Stomach (tissue), 9 donors: Measurements from ENCODE around the gene SPI1. TPM values are rescaled to one million over a fixed set of nuclear protein-coding genes. Genes with fewer than 3 reads are reported as not detected.

ENCODE experiments used
- DNase-seq, 2 donors: peaks; one replicate each; pipeline versions ENCODE4 v3.0.0 to v3.0.0-alpha.2; 2013 to 2019
- H3K27ac ChIP-seq, 5 donors: fragments of 200-600 bp in 4 of 5; sonication (generic) in 4 of 5; one replicate each; pipeline ENCODE4 v1.5.1; 2013 to 2019; ENCODE audit warnings: mild to moderate bottlenecking in 1 of 5, moderate library complexity in 1 of 5
- H3K27me3 ChIP-seq, 3 donors: fragments of 200-600 bp; sonication (generic); one replicate each; pipeline ENCODE4 v1.5.1; 2017 to 2019; ENCODE audit warnings: mixed run types in 1 of 3
- H3K36me3 ChIP-seq, 4 donors: fragments of 200-600 bp; sonication (generic); 1 replicate in 3 of 4; 2 replicates in 1 of 4; pipeline ENCODE4 v1.5.1; 2016 to 2019
- H3K4me1 ChIP-seq, 4 donors: fragments of 200-600 bp; sonication (generic); one replicate each; pipeline ENCODE4 v1.5.1; 2016 to 2019
- H3K4me3 ChIP-seq, 4 donors: fragments of 200-600 bp; sonication (generic) in 3 of 4; one replicate each; pipeline ENCODE4 v1.5.1; 2016 to 2019; ENCODE audit warnings: mild to moderate bottlenecking in 1 of 4
- H3K9me3 ChIP-seq, 4 donors: fragments of 200-600 bp; sonication (generic); one replicate each; pipeline ENCODE4 v1.5.1; 2016 to 2019
- EP300 ChIP-seq: sonication (generic); formaldehyde crosslinking; IDR thresholded peaks from one replicate; pipeline ENCODE4 v1.6.1; 2017; ENCODE audit warnings: antibody characterized with exemption
- POLR2A ChIP-seq, 4 donors: fragments of 450-650 bp; IDR thresholded peaks; one replicate each; pipeline ENCODE4 v1.6.1; 2016; ENCODE audit warnings: antibody characterized with exemption in 4 of 4, control low read depth in 2 of 4, mild to moderate bottlenecking in 1 of 4, moderate library complexity in 1 of 4
- POLR2AphosphoS5 ChIP-seq, 3 donors: sonication (generic); formaldehyde crosslinking; IDR thresholded peaks; one replicate each; pipeline ENCODE4 v1.6.1; 2016; ENCODE audit warnings: antibody characterized with exemption in 3 of 3
- WGBS, 5 donors: extraction: QIAGEN DNeasy Blood & Tissue Kit in 3 of 5; methylation state at CpG; one replicate each; pipeline versions ENCODE4 v1.1.5 to v1.1.7; 2013 to 2018; 5-methylcytosine and 5-hydroxymethylcytosine counted together
- intact Hi-C: fragments of 100-400 bp; cut with DNase I; formaldehyde crosslinking; loops from one replicate; pipeline ENCODE4 v1.15.1; 2023; ENCODE audit warnings: low total_unique reads
- polyA plus RNA-seq, 3 donors: library from polyadenylated mRNA; stranded (reverse); fragments of 200-250 nt; gene quantifications; one replicate each; pipeline ENCODE4 v1.2.3, GENCODE V29; 2013
- total RNA-seq, 5 donors: library from RNA; depleted of rRNA; stranded (reverse); fragments of >200 nt; gene quantifications; one replicate each; pipeline versions ENCODE4 v1.1.0 to v1.2.3, GENCODE V29; 2014 to 2016
- TF ChIP-seq, protein P1 (sequence below), 7 experiments: fragments of 450-650 bp in 4 of 7; fragments of 200-600 bp in 3 of 7; sonication (generic) in 3 of 7; IDR thresholded peaks; one replicate each; pipeline ENCODE4 v1.5.1; 2016 to 2019; ENCODE audit warnings: antibody characterized with exemption in 7 of 7, control low read depth in 2 of 7, mild to moderate bottlenecking in 1 of 7
- donor health status: healthy with polysubstance abuse.
- donor health status: Bipolar disorder and iron deficiency.
- donor health status: healthy.

Gene SPI1
- total and polyA plus RNA-seq, 8 donors: 2.6 to 24.3 (median 8.2) TPM

DNA sequence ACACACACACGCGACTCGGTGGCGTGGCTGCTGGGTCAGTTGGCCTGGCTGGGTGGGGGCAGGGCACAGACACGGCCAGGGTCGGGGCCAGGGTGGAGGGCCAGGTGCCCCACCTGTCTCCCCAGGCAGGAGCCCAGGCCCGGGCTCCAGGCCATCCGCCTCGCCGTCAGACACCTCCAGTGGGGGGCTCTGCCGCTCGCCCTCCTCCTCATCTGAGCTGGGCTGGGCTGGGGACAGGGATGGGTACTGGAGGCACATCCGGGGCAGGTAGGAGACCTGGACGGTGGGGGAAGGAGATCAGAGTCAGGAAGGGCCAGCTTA, 19.7 kb downstream of the SPI1 start:
- 49 to 85% (median 81%) methylated on average over 4 to 14 of the region's 14 CpGs for WGBS, 5 donors
- H3K27me3 ChIP-seq: no peaks in the 10 kb centered on the region
- DNase-seq: no peak

DNA sequence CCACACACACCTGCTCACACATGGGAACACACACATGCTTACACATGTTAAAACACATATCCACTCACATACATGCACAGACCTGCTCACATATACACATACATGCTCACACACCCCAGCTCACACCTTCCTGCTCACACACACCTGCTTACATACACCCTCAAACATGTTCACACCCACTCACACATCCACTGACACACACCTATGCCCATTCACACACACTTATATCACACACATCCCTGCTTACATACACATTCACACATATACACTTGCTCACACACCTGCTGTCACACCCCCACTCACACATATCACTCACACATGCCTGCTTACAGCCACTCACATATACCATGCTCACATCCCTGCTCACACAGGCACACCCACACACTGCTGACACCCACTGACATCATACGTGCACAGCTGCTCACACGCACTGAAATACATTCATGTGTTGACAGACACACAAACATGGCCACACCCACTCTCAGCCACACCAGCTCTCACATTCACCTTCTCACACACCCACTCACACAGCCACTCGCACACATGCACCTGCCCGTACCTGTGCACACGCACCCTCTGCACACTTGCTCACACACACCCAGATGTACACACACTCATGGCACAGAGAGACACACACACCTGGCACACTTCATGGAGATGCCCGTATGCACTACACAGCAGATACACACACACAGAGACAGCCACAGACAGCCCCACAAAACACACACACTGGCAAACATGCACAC, 20.2 kb downstream of the SPI1 start:
- WGBS, 5 donors: 64 to 82% (median 71%) methylated on average over 6 of the region's 6 CpGs
- intact Hi-C loops: no loop called here
- no peak for DNase-seq
- Histone ChIP-seq H3K9me3 (no peaks in the 10 kb centered on the region), H3K4me3 (no peak overlapping the region), H3K27ac (no peak overlapping the region), H3K36me3 (peaks cover 0 to 13% (median 0%) of the 10 kb centered on the region in 4 donors), H3K4me1 (peaks cover 5 to 18% (median 14%) of the 10 kb centered on the region in 4 donors), H3K27me3 (no peaks in the 10 kb centered on the region)
- TF ChIP-seq, protein P1, sequence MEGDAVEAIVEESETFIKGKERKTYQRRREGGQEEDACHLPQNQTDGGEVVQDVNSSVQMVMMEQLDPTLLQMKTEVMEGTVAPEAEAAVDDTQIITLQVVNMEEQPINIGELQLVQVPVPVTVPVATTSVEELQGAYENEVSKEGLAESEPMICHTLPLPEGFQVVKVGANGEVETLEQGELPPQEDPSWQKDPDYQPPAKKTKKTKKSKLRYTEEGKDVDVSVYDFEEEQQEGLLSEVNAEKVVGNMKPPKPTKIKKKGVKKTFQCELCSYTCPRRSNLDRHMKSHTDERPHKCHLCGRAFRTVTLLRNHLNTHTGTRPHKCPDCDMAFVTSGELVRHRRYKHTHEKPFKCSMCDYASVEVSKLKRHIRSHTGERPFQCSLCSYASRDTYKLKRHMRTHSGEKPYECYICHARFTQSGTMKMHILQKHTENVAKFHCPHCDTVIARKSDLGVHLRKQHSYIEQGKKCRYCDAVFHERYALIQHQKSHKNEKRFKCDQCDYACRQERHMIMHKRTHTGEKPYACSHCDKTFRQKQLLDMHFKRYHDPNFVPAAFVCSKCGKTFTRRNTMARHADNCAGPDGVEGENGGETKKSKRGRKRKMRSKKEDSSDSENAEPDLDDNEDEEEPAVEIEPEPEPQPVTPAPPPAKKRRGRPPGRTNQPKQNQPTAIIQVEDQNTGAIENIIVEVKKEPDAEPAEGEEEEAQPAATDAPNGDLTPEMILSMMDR (IDR thresholded peaks at IDR 0.05): no peak
- TF ChIP-seq POLR2AphosphoS5 (IDR thresholded peaks at IDR 0.05) (no peak), EP300 (no peak), POLR2A (IDR thresholded peaks at IDR 0.05) (no peak)

More for the DNA sequence above, 19.7 kb downstream of the SPI1 start:
- H3K4me3 ChIP-seq: no peak overlapping the region
- intact Hi-C loops: no loop called here
- peaks cover 5 to 18% (median 14%) of the 10 kb centered on the region in 4 donors for H3K4me1 ChIP-seq
- no peak for TF ChIP-seq EP300
- TF ChIP-seq POLR2AphosphoS5 (IDR thresholded peaks at IDR 0.05): no peak
- TF ChIP-seq, protein P1 (IDR thresholded peaks at IDR 0.05): no peak
- no peak for TF ChIP-seq POLR2A (IDR thresholded peaks at IDR 0.05)
- H3K9me3 ChIP-seq: no peaks in the 10 kb centered on the region
- H3K27ac ChIP-seq: no peak overlapping the region
- peaks cover 0 to 13% (median 0%) of the 10 kb centered on the region in 4 donors for H3K36me3 ChIP-seq

DNA sequence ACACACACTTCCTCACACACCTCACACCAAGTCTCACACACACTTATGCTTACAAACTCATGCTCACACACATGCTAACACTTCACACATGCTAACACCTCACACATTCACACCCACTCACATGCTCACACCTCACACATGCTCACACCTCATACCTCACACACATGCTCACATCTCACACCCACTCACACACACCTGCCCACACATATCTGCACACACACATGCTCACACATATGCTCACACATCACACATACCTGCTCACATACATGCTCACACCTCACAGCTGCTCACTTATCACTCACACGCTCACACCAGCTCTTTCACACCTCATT, 21.4 kb downstream of the SPI1 start:
- H3K4me1 ChIP-seq: peaks cover 5 to 18% (median 17%) of the 10 kb centered on the region in 4 donors
- no peak overlapping the region for H3K27ac ChIP-seq
- WGBS, 5 donors: 85 to 100% (median 97%) methylated on average over 1 of the region's 1 CpG
- H3K36me3 ChIP-seq: peaks cover 0 to 13% (median 0%) of the 10 kb centered on the region in 4 donors
- H3K27me3 ChIP-seq: no peaks in the 10 kb centered on the region
- DNase-seq: no peak
- no peak for TF ChIP-seq EP300
- no peak for TF ChIP-seq POLR2A (IDR thresholded peaks at IDR 0.05)
- no peak for TF ChIP-seq POLR2AphosphoS5 (IDR thresholded peaks at IDR 0.05)
- TF ChIP-seq, protein P1 (IDR thresholded peaks at IDR 0.05): no peak
- no peak overlapping the region for H3K4me3 ChIP-seq
- intact Hi-C loops: no loop called here
- no peaks in the 10 kb centered on the region for H3K9me3 ChIP-seq

DNA sequence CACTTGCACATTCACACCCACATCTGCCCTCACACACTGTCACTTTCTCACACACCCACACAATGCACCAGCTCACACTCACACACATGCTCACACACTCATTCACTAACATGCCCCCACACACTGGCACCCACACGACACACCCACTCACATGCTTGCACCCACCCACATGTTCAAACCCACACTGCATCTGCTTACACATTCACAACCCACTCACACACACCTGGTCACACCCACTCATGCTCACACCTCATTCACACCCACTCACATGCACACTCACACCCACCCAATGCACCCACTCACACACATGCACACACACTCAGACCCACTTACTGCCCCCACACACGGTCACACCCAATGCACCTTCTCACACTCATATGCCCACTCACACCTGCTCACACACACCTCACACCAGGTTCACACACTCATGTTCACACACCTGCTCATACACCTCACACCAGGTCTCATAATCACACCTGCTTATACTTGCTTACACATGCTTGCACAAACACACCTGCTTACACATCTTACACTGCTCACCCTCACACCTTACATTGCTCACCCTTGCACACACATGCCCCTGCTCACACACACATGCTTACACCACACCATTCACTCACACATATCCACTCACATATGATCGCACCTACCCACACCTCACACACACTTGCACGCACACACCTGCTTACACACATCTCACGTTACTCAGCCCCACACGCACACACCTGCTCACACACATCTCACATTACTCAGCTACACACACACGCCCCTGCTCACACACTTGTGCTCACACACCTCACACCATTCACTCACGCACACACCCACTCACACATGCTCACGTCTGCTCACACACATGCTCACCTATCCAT, 22.0 kb downstream of the SPI1 start:
- Histone ChIP-seq H3K4me1 (peaks cover 5 to 24% (median 22%) of the 10 kb centered on the region in 4 donors), H3K4me3 (no peak overlapping the region), H3K36me3 (peaks cover 0 to 13% (median 0%) of the 10 kb centered on the region in 4 donors), H3K9me3 (no peaks in the 10 kb centered on the region), H3K27ac (no peak overlapping the region), H3K27me3 (no peaks in the 10 kb centered on the region)
- TF ChIP-seq EP300 (no peak), POLR2A (IDR thresholded peaks at IDR 0.05) (no peak), POLR2AphosphoS5 (IDR thresholded peaks at IDR 0.05) (no peak)
- TF ChIP-seq, protein P1 (IDR thresholded peaks at IDR 0.05): no peak
- intact Hi-C loops: no loop called here
- 83 to 95% (median 89%) methylated on average over 9 of the region's 9 CpGs for WGBS, 5 donors
- no peak for DNase-seq
